ENCODE measurements around the gene ARNT2.

GRCh38 chr15:80562846-80563245, 158.7 kb downstream of the ARNT2 start:
- TF ChIP-seq POLR2AphosphoS5 (IDR thresholded peaks at IDR 0.05; ENCODE audit: low read depth, low read length) = no peak
- TF ChIP-seq CTCF (IDR thresholded peaks at IDR 0.05) = no peak
- TF ChIP-seq REST (IDR thresholded peaks at IDR 0.05; ENCODE audit: insufficient read depth in 1 of 2, low read depth in 2 of 2, low read length in 1 of 2) = no peak
- TF ChIP-seq TCF7L2 (IDR thresholded peaks at IDR 0.05; ENCODE audit: low read depth, low read length) = no peak
